NCI-H2081 (cell line): ENCODE results near the gene PLVAP.

Experiments used
- DNase-seq, 2 experiments: peaks; one replicate each; lab custom pipeline; 2025; lab: John Stamatoyannopoulos, UW

PLVAP gene

DNA sequence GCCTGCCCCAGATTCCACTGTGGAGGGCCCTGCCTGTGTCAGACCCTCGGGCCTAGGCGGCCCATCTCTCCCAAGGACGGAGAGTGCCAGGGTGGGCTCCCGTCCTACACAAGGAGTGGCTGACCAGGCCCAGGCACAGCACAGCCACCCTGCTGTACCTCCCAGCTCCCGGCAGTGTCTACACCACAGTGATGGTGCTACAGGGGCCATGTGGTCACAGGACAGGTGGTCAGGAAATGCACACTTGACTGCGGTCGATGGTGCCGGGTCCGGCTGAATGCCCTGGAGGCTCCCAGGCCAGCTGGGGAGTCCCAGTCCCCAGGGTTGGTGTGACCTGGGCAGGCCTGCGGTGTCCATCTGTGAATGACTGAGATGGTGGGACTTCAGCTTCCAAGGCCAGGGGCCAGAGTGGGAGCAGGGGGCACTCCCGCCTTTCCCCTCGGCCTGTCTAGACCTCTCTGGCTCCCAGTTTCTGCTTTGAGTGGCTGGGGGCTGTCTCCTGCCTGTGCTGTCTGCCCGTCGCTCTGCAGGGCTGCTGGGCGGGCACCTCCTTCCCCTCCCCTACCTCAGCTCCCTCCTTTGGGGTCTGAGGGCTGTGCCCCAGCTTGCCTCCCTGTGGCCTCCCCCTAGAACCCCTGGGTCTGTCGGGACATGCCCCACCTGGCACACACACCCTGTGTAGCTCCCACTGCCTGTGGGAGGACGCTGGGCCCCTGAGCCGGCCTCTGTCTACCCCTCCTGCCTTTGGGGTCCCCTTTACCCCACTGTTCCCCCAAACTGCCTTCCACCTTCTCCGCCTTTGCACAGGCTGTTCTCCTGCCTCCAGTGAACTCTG, 55.3 kb downstream of the PLVAP start:
- no peak for DNase-seq

DNA sequence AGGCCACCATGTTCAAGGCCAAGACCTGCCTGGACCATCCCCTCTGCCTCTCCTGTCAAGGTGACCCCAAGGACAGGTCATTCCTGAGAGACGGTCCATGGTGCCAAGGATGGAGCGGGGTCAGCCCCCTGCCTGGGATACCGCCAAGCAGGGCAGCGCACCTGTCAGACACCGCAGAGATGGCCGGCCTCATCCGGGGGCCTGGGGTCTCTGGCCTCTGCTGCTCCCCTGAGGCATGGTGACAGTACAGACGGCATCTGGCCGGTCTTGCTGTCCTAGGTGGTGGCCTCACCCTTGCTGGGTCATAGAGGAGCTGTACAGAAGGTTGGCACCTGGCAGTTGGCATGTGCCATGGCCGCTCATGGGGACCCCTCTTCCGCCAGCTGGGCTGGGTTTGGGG, 56.7 kb downstream of the PLVAP start:
- no peak for DNase-seq

DNA sequence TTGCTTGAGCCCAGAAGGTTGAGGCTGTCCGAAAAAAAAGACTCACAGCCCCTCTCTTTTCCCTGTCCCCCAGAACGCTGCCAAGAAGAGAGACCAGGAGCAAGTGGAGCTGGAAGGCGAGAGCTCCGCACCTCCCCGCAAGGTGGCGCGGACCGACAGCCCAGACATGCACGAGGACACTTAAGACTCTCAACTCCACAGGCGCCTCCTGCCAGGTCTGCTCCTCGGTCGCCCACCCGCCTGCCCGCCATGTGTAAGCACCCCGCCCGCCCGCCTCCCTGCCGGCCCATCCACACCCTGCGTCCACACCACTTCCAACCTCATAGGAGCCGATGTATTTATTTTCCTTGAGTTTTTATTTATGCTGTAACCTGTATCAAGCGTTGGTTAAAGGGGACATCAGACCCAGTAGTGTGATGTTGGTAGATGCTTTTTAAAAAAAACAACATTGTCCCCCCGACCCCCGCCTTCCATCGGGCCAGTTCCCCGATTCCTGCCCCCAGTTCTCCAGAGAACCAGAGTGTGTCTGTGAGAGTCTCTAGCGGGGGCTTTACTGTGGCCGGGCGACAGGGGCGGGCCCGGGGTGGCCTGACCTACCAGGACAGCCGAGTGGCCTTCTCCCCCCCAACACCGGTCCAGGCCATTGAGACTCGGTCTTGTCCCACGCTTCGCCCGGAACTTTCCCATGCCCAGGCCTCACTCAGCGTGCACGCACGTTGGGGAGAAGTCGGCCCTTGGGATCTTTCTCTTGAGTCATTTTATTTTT, 57.5 kb downstream of the PLVAP start:
- DNase-seq: no peak

DNA sequence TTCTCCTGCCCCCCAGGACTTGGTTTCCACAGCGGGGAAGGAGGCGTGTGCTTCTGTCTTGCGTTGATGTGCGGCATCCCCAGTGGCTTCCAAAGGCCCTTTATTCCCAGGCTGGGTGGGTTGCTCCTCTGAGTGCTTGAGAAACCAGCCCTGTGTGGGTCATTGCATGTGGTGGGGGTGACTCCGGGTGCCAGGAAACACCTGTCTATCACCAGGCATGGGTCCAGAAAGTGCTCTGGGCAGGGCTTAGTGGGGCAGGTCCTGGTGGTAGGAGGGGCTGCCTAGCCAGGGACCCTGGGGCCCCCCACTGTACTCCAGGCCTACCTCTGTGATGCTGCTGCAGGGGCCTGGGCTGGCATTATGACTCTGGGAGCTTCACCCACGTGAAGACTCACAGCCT, 58.2 kb downstream of the PLVAP start:
- DNase-seq: no peak

DNA sequence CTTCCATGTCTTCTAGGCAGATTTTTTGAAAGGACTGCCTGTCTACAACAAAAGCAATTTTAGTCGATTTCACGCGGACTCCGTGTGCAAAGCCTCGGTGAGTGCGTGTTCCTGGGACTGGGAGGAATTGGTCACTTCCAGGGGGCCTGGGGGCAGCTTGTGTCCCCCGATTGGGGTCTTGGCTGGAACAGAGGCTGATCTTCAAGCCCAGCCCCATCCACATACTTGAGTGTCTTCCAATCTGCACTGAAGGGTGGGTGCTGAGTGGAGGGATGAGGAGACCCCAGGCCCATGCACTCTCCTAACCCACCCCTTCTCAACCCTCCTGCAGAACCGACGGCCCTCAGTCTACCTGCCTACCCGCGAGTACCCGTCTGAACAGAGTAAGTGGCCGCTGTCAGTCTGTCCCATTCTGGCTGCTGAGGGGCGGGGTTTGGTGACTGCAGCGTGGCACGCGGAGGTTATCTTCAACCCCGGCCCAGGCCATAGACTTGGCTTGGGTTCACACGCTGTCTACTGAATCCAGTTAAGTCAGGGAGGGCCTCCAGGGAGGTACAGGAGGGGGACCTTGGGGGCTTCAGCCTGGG, 63.0 kb downstream of the PLVAP start:
- no peak for DNase-seq

DNA sequence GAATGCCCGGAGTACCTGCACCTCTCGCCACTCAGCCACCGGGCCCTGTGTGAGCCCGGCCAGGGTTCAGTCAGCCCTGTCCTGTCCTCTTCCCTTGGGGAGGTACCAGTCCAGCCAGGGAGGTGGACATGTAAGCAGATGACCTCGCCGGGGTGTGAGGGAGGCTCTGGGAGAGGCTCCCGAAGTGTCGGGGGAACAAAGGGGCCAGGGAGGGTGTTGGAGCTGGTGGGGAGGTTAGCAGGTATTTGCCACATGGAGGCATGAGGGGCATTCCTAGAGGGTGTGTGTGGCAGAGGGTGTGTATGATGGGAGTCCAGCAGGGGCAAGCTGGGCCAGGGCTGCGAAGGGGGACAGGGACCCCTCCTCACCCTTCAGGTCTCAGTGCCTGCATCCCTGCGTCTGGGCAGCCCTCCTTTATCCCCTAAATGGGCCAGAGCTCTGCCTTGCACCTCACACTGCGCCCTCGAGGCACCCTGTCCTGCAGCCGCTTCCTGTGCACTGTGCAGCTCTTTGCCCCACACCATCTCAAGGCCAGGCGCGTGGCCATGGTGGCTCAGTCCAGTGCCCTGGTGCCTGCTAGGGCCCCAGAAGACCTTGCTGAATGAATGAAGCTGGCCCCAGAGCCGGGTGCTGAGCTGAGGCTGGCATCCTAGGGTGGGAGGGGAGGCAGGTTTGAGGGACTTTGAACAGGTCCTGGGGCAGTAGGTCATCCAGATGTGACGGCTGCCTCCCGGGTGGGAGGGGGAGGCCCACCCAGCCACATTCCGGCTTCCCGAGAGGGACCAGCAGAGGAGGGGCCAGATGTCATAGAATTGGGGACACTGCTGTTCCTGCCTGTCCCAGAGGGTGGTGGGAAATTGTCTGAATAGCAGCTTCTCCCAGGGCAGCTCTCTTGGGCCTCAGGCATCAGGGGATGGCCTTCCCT, 64.7 kb downstream of the PLVAP start:
- no peak for DNase-seq

GRCh38 chr19:17311455-17312188, 65.5 kb downstream of the PLVAP start:
- no peak for DNase-seq

DNA sequence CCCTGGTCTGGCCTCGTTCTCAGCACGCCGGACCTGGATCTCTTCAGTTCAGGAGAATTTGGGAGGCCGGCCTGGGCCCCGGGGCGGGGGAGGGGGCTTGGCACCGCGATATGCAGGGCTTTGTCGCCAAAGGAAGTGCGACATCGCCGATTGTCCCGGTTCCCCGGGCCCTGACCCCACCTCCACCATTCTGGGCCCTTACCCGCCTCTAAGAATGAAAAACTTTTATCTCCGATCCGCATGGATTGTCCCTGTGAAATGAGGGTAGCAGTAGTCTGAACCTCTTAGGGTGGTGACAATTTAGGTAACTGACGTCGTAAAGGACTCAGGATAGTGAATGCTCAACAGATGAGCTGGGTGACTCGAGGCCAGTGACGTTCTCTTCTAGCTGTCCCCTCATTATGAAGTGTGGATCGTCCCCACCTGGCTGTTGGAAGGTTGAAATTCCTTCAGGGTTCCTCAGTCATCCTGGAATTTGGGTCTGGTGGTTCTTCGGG, 67.1 kb downstream of the PLVAP start:
- DNase-seq: no peak

GRCh38 chr19:17309198-17309964, 67.8 kb downstream of the PLVAP start, which contains the start of gene DDA1:
Gene DDA1 (plus strand): TSS chr19:17309563. CDS start chr19:17309655, 92 bp downstream.
- DNase-seq: peak; percentile 99 to 100

GRCh38 chr19:17307876-17308377, 69.2 kb downstream of the PLVAP start:
- DNase-seq: no peak

- DNase-seq: peak in 1 of 2 experiments; percentile 50
Observed at GRCh38 chr19:17306285-17306714, 70.8 kb downstream of the PLVAP start.

DNA sequence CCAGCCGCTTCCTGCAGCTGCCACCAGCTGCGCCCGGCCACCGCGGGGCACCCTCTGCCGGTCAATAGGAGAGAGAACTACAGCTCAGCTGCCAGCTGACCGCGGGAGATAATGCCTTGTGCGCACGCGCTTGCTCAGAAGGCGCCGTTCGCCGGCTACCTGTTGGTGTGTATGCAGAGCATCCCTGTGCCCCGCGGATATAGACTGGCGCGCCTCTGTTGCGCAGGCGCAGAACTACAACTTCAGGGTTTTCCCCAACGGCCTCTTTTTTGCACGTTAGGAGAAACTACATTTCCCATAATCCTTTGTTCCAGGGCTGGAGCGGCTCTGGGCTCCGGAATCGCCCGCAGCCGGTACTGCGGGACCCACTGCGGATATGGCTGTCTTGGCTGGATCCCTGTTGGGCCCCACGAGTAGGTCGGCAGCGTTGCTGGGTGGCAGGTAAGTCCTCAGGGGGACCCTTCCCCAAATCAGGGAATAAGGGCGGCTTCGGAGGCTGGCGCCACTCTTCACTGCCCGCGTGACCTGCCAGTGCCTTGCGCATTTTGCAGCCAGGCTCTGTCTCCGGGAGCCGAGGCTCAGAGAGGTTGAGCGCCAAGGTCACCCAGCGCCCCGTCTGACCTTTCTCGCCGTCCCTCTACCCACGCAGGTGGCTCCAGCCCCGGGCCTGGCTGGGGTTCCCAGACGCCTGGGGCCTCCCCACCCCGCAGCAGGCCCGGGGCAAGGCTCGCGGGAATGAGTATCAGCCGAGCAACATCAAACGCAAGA, 71.4 kb downstream of the PLVAP start, which contains the start of gene MRPL34:
TSS of gene MRPL34 (plus strand) at position 356 of the 768 bp plus-strand sequence. CDS start at position 377, 21 bp downstream.
- DNase-seq: peak; percentile 99 to 100

GRCh38 chr19:17305216-17305516, 72.0 kb downstream of the PLVAP start:
- DNase-seq: no peak

- no peak for DNase-seq
Observed at GRCh38 chr19:17304386-17305215, 72.5 kb downstream of the PLVAP start.

GRCh38 chr19:17303940-17304267, 73.2 kb downstream of the PLVAP start:
- DNase-seq: no peak

GRCh38 chr19:17303167-17303939, 73.8 kb downstream of the PLVAP start, which contains the start of gene ABHD8:
Gene ABHD8 (minus strand): TSS chr19:17303425. CDS start chr19:17301616, 1,809 bp downstream.
- peak; percentile 92 to 93 for DNase-seq
